Progenitor cell of endocrine pancreas (in vitro differentiated cells): ENCODE measurements around the gene PLA2G4F. TPM values are rescaled to one million over a fixed set of nuclear protein-coding genes. Genes with fewer than 3 reads are reported as not detected.

Experiments
- DNase-seq: peaks from one replicate; pipeline ENCODE4 v3.0.0; 2021; ENCODE audit warnings: low spot score; ENCODE audit not compliant: unreplicated experiment
- H3K27ac Mint-ChIP-seq: 2 replicates; pipeline ENCODE4 v1.8.0; 2021; ENCODE audit warnings: mild to moderate bottlenecking, moderate library complexity, mixed read lengths
- H3K27me3 Mint-ChIP-seq: 2 replicates; pipeline ENCODE4 v1.8.0; 2021; ENCODE audit warnings: mixed read lengths
- H3K36me3 Mint-ChIP-seq: 2 replicates; pipeline ENCODE4 v1.8.0; 2022; ENCODE audit warnings: mixed read lengths; ENCODE audit not compliant: insufficient read depth
- H3K4me1 Mint-ChIP-seq: 2 replicates; pipeline ENCODE4 v1.8.0; 2021; ENCODE audit warnings: low read depth, mixed read lengths
- H3K4me3 Mint-ChIP-seq: 2 replicates; pipeline ENCODE4 v1.8.0; 2021; ENCODE audit warnings: low read depth, mild to moderate bottlenecking, moderate library complexity, mixed read lengths
- H3K9me3 Mint-ChIP-seq: 2 replicates; pipeline ENCODE4 v1.8.0; 2021; ENCODE audit warnings: low read depth, mixed read lengths
- total RNA-seq: library from RNA; stranded (reverse); gene quantifications from 2 replicates; pipeline ENCODE4 v1.2.1, GENCODE V29; 2021
- TF ChIP-seq, protein P1 (sequence below): fragments of 200-600 bp; sonication (generic); IDR thresholded peaks from one replicate; pipeline ENCODE4 v1.5.0; 2021; ENCODE audit warnings: antibody characterized with exemption, mild to moderate bottlenecking; ENCODE audit not compliant: unreplicated experiment

Gene PLA2G4F
- total RNA-seq, 1 donor from 2014 or later: 0.60 TPM

DNA sequence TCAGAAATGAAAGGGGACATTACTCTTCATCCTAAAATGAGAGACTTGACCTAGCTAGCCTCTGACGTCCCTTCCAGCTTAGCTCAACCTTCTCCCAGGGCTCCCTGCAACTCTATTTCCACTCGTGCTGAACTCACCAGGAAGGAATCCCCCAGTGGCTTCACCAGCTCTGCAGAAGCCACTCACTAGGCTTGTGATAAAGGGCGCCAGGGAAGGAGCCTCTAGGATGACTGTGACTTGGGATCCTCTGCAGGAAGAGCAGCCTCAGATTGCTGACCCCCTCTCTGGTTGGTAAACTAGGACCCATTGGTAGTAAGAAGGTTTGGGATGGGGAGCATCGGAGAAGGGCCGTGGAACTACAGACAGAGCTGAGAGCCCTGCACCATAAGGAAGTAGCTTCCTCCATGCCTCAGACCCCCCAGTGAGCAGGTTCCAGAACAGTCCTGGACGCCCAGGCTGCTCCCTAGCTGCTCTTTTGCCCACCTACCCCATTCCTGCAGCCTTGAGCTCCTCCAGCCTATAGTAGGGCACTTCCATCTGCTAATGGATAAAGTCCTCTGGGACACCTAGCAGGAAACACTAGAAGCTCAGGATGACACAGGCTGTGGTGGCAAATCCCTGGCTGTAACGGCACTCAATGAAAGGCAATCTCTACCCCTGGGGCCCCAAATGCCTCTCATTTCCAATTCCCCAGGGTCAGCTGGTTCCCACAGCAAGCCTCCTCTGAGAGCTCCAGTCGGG lies 26.0 kb downstream of the PLA2G4F start:
- H3K4me1 Mint-ChIP-seq: no peaks in the 10 kb centered on the region
- H3K36me3 Mint-ChIP-seq: no peaks in the 10 kb centered on the region
- H3K9me3 Mint-ChIP-seq: no peaks in the 10 kb centered on the region
- no peak for DNase-seq
- no peak overlapping the region for H3K4me3 Mint-ChIP-seq
- H3K27ac Mint-ChIP-seq: no peak overlapping the region
- TF ChIP-seq, protein P1, sequence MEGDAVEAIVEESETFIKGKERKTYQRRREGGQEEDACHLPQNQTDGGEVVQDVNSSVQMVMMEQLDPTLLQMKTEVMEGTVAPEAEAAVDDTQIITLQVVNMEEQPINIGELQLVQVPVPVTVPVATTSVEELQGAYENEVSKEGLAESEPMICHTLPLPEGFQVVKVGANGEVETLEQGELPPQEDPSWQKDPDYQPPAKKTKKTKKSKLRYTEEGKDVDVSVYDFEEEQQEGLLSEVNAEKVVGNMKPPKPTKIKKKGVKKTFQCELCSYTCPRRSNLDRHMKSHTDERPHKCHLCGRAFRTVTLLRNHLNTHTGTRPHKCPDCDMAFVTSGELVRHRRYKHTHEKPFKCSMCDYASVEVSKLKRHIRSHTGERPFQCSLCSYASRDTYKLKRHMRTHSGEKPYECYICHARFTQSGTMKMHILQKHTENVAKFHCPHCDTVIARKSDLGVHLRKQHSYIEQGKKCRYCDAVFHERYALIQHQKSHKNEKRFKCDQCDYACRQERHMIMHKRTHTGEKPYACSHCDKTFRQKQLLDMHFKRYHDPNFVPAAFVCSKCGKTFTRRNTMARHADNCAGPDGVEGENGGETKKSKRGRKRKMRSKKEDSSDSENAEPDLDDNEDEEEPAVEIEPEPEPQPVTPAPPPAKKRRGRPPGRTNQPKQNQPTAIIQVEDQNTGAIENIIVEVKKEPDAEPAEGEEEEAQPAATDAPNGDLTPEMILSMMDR: no peak
- peaks cover 12% of the 10 kb centered on the region for H3K27me3 Mint-ChIP-seq

DNA sequence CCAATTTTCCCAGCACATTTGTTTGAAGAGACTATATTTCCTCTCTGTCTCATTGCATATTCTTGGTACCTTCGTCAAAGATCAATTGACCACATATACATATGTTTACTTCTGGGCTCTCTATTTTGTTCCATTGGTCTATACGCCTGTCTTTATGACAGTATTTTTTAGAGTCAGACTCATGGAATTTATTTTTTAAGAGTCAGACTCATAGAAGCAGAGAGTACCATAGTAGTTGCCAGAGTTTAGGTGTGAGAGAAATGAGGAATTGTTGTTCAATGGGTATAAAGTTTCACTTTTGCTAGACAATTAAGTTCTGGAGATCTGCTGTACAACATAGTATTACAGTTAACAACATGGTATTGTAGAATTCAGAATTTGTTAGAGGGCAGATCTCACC lies 27.1 kb downstream of the PLA2G4F start:
- H3K27ac Mint-ChIP-seq: no peak overlapping the region
- peaks cover 15% of the 10 kb centered on the region for H3K27me3 Mint-ChIP-seq
- TF ChIP-seq, protein P1: no peak
- DNase-seq: no peak
- H3K36me3 Mint-ChIP-seq: no peaks in the 10 kb centered on the region
- H3K4me1 Mint-ChIP-seq: no peaks in the 10 kb centered on the region
- no peak overlapping the region for H3K4me3 Mint-ChIP-seq
- H3K9me3 Mint-ChIP-seq: no peaks in the 10 kb centered on the region

DNA sequence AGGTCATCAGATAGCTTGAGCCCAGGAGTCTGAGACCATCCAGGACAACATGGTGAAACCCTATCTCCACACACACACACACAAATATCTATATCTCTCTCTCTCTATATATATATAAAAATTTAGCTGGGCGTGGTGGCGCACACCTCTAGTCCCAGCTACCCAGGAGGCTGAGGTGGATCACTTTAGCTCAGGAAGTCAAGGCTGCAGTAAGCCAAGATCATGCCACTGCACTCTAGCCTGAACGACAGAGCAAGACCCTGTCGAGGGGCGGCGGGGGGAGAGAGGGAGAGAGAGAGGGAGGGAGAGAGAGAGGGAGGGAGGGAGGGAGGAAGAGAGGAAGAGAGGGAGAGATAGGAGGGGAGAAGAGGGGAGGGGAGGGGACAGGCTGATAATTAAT lies 28.0 kb downstream of the PLA2G4F start:
- no peaks in the 10 kb centered on the region for H3K9me3 Mint-ChIP-seq
- no peaks in the 10 kb centered on the region for H3K36me3 Mint-ChIP-seq
- TF ChIP-seq, protein P1: no peak
- peaks cover 18% of the 10 kb centered on the region for H3K27me3 Mint-ChIP-seq
- no peak overlapping the region for H3K4me3 Mint-ChIP-seq
- H3K4me1 Mint-ChIP-seq: no peaks in the 10 kb centered on the region
- no peak overlapping the region for H3K27ac Mint-ChIP-seq
- DNase-seq: no peak

DNA sequence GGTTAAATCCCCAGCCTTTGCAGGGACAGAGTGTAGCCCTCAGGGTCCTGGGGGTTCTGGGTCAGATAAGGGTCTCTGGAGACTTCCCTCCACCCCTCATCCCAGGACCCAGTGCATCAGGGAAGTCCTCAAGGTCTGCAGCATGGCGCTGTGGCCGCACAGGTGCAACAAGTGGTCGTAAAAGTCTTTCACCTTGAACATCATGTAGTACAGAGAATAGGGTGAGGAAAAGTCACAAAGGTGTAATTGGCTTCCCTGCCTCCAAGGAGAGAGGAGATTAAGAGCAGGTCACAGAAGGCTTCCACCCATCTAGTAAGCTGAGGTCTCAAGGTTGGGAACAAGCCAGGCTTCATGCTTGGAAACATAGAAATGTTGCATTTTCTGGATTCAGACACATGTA lies 32.9 kb downstream of the PLA2G4F start:
- no peak for DNase-seq
- TF ChIP-seq, protein P1: no peak
- no peaks in the 10 kb centered on the region for H3K36me3 Mint-ChIP-seq
- peaks cover 14% of the 10 kb centered on the region for H3K27me3 Mint-ChIP-seq
- H3K4me3 Mint-ChIP-seq: no peak overlapping the region
- H3K9me3 Mint-ChIP-seq: no peaks in the 10 kb centered on the region
- no peak overlapping the region for H3K27ac Mint-ChIP-seq
- H3K4me1 Mint-ChIP-seq: peaks cover 5% of the 10 kb centered on the region

DNA sequence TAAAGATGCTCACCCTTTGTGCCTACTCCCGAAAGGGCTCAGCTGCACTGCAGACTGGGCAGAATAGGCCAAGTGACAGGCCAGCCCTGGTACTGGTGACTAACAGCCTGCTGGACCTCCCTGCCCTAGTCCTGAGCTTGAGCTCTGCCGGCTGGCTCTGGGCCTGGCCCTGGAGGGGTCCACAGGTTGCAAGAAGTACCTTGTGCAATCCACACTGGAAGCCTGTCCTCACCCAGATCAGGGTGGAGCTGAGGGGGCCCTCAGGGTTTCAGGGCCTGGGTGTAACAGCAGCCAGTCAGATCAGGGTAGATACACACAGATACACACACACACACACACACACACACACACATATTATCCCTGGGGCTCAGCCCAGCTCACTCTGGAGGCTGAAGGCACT lies 34.8 kb downstream of the PLA2G4F start:
- peaks cover 14% of the 10 kb centered on the region for H3K27me3 Mint-ChIP-seq
- H3K4me1 Mint-ChIP-seq: peaks cover 7% of the 10 kb centered on the region
- DNase-seq: no peak
- H3K4me3 Mint-ChIP-seq: no peak overlapping the region
- H3K9me3 Mint-ChIP-seq: no peaks in the 10 kb centered on the region
- H3K27ac Mint-ChIP-seq: no peak overlapping the region
- no peaks in the 10 kb centered on the region for H3K36me3 Mint-ChIP-seq
- TF ChIP-seq, protein P1: no peak
